ENCODE results near the gene BDKRB2. TPM values are rescaled to one million over a fixed set of nuclear protein-coding genes. Genes with fewer than 3 reads are reported as not detected.

Gene BDKRB2
- total RNA-seq, 1 experiment from 2014 or later = 0.49 TPM

DNA sequence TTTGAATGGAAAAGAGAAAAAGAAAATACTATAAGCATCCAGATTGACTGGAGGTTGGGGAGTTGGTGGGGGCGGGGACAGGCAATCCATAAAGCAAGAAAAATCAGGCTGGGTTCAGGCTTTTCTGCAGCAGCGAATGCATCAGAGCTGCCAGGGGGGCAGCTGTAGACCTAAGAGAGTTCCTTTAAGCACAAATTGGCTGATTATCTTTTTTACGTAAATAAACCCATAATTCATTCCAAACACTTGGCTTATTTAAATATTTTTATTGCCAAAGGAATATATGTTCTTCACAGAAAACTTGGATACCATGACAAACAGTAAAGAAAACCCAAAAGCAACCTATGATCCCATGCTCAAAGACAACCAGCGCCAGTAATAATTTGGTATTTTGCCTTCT, 10.2 kb downstream of the BDKRB2 start:
- ATAC-seq (no peak), DNase-seq (ENCODE audit: low read depth, low spot score) (no peak)
- no peak overlapping the region for H3K27ac ChIP-seq (ENCODE audit: low read depth, low read length)
- 0 out of 2 replicates have a peak, but pooled peaks cover 3% of the 10 kb centered on the region for H3K27me3 ChIP-seq (ENCODE audit: insufficient read depth, low read length)
- no peak for TF ChIP-seq ZFX (IDR thresholded peaks at IDR 0.05)
- TF ChIP-seq, protein P1, sequence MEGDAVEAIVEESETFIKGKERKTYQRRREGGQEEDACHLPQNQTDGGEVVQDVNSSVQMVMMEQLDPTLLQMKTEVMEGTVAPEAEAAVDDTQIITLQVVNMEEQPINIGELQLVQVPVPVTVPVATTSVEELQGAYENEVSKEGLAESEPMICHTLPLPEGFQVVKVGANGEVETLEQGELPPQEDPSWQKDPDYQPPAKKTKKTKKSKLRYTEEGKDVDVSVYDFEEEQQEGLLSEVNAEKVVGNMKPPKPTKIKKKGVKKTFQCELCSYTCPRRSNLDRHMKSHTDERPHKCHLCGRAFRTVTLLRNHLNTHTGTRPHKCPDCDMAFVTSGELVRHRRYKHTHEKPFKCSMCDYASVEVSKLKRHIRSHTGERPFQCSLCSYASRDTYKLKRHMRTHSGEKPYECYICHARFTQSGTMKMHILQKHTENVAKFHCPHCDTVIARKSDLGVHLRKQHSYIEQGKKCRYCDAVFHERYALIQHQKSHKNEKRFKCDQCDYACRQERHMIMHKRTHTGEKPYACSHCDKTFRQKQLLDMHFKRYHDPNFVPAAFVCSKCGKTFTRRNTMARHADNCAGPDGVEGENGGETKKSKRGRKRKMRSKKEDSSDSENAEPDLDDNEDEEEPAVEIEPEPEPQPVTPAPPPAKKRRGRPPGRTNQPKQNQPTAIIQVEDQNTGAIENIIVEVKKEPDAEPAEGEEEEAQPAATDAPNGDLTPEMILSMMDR (IDR thresholded peaks at IDR 0.05 in 2 of 3, conservative IDR thresholded peaks at IDR 0.05 in 1 of 3; ENCODE audit: borderline replicate concordance in 1 of 3, insufficient read depth in 1 of 3, low read depth in 2 of 3, low read length in 2 of 3) = no peak
- H4K20me1 ChIP-seq (ENCODE audit: insufficient read depth) = no peaks in the 10 kb centered on the region
- no peaks in the 10 kb centered on the region for H3K9me3 ChIP-seq (ENCODE audit: control insufficient read depth in 1 of 2, insufficient read depth in 1 of 2, low read depth in 1 of 2, low read length in 2 of 2)
- BruUV-seq (replicated peaks) = no TSS peak
- H3K36me3 ChIP-seq (ENCODE audit: control insufficient read depth in 1 of 2, insufficient read depth in 2 of 2, low read length in 2 of 2) = no peaks in the 10 kb centered on the region
- no peak overlapping the region for H2AFZ ChIP-seq (ENCODE audit: low read depth, low read length, poor library complexity, severe bottlenecking)
- H3K4me1 ChIP-seq (ENCODE audit: control insufficient read depth in 1 of 2, insufficient read depth in 2 of 2, low read length in 2 of 2) = no peaks in the 10 kb centered on the region; a peak in 1 of 4 replicates
- no peaks in the 10 kb centered on the region for H3K79me2 ChIP-seq (ENCODE audit: insufficient read depth, low read length)
- H3K4me2 ChIP-seq (ENCODE audit: low read length) = no peak overlapping the region
- no peak overlapping the region for H3K9ac ChIP-seq (ENCODE audit: low read length)
- H3K4me3 ChIP-seq (replicated peaks in 1 of 2; ENCODE audit: low read depth in 1 of 2, low read length in 2 of 2) = no peak overlapping the region
- H3K9me2 ChIP-seq (ENCODE audit: insufficient read depth) = no peaks in the 10 kb centered on the region
- ChIA-PET RAD21 (ENCODE audit: low non-redundant PET in 1 of 2, low total read pairs in 2 of 2, uncharacterized antibody in 2 of 2, unreplicated experiment in 2 of 2) (no interaction called here), CTCF (no interaction called here), POLR2A (no interaction called here)
- intact Hi-C loops (cut with micrococcal nuclease) = no loop called here

DNA sequence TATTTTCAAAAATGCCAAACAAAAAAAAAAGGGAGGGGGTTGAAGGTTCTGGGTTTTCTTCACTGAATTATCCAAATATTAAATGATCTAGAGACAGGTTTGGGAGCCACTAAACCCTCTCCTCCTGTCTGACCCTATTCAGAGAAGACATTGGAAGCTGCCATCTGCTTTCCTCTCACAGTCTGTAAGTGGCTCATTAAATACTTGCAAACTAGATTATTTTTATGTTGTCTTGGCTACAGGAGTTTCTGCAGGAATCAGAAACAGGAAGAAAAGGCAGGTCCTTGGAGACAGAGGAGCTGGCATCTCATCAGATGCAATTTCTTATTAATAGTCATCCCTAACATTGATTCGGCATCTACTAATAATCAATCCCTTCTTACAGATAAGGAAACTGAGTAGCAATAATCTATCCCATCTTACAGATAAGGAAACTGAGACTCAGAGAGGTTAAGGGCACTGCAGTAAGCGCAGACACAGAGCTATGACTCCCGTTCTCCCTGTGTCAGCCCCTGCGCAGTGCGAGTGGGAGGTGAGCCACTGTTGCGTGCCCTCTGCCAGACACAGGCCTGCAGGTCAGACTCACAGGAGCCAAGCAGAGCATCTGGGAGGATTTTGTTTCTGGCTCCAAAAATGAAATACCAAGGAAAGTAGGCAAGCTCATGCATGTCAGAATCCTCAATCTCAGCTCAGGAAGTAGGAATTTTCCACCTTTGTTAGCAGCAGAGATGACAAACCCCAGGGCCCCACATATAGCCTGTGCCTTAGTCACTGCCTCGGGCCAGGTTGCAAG, 11.0 kb downstream of the BDKRB2 start:
- H3K9me3 ChIP-seq (ENCODE audit: control insufficient read depth in 1 of 2, insufficient read depth in 1 of 2, low read depth in 1 of 2, low read length in 2 of 2) = no peaks in the 10 kb centered on the region
- RAD21 ChIA-PET (ENCODE audit: low non-redundant PET in 1 of 2, low total read pairs in 2 of 2, uncharacterized antibody in 2 of 2, unreplicated experiment in 2 of 2) = no interaction called here
- DNase-seq (ENCODE audit: low read depth, low spot score) (no peak), ATAC-seq (no peak)
- H3K4me2 ChIP-seq (ENCODE audit: low read length) = no peak overlapping the region
- no peak overlapping the region for H3K4me3 ChIP-seq (replicated peaks in 1 of 2; ENCODE audit: low read depth in 1 of 2, low read length in 2 of 2)
- POLR2A ChIA-PET = no interaction called here
- no peak overlapping the region for H2AFZ ChIP-seq (ENCODE audit: low read depth, low read length, poor library complexity, severe bottlenecking)
- no peak overlapping the region for H3K9ac ChIP-seq (ENCODE audit: low read length)
- H3K36me3 ChIP-seq (ENCODE audit: control insufficient read depth in 1 of 2, insufficient read depth in 2 of 2, low read length in 2 of 2) = no peaks in the 10 kb centered on the region
- intact Hi-C loops (cut with micrococcal nuclease) = no loop called here
- H3K27me3 ChIP-seq (ENCODE audit: insufficient read depth, low read length) = 0 out of 2 replicates have a peak, but pooled peaks cover 6% of the 10 kb centered on the region
- H4K20me1 ChIP-seq (ENCODE audit: insufficient read depth) = no peaks in the 10 kb centered on the region
- H3K9me2 ChIP-seq (ENCODE audit: insufficient read depth) = no peaks in the 10 kb centered on the region
- CTCF ChIA-PET = no interaction called here
- H3K4me1 ChIP-seq (ENCODE audit: control insufficient read depth in 1 of 2, insufficient read depth in 2 of 2, low read length in 2 of 2) = no peaks in the 10 kb centered on the region; a peak in 1 of 4 replicates
- TF ChIP-seq, protein P1 (IDR thresholded peaks at IDR 0.05 in 2 of 3, conservative IDR thresholded peaks at IDR 0.05 in 1 of 3; ENCODE audit: borderline replicate concordance in 1 of 3, insufficient read depth in 1 of 3, low read depth in 2 of 3, low read length in 2 of 3) = no peak
- no peak for TF ChIP-seq SRF (IDR thresholded peaks at IDR 0.05; ENCODE audit: low read depth)
- no peak for TF ChIP-seq EZH2phosphoT487 (IDR thresholded peaks at IDR 0.05; ENCODE audit: borderline replicate concordance)
- no peak for TF ChIP-seq RAD21 (IDR thresholded peaks at IDR 0.05; ENCODE audit: low read depth)
- TF ChIP-seq YY1 (IDR thresholded peaks at IDR 0.05; ENCODE audit: extremely low read depth, insufficient replicate concordance, low read depth, low read length) = no peak
- no peak for TF ChIP-seq TCF7L2 (IDR thresholded peaks at IDR 0.05; ENCODE audit: borderline replicate concordance, extremely low read depth, insufficient read depth, insufficient read length)
- no peak for TF ChIP-seq SP1 (IDR thresholded peaks at IDR 0.05; ENCODE audit: low read depth)
- no peak for TF ChIP-seq FOSL1 (IDR thresholded peaks at IDR 0.05; ENCODE audit: low read depth)
- no peak for TF ChIP-seq POLR2A (IDR thresholded peaks at IDR 0.05; ENCODE audit: borderline replicate concordance, extremely low read depth, insufficient read depth, insufficient read length)
- no peak for TF ChIP-seq EGR1 (IDR thresholded peaks at IDR 0.05; ENCODE audit: low read depth)
- TF ChIP-seq ELF1 (IDR thresholded peaks at IDR 0.05; ENCODE audit: borderline replicate concordance, low read depth) = no peak
- TF ChIP-seq POLR2AphosphoS5 (IDR thresholded peaks at IDR 0.05; ENCODE audit: low read depth, low read length) = no peak
- no peak for TF ChIP-seq EZH2 (IDR thresholded peaks at IDR 0.05)
- no TSS peak for BruUV-seq (replicated peaks)
- no peaks in the 10 kb centered on the region for H3K79me2 ChIP-seq (ENCODE audit: insufficient read depth, low read length)
- H3K27ac ChIP-seq (ENCODE audit: low read depth, low read length) = no peak overlapping the region

Data from HCT116 (cell line).